GM12891 (cell line): Measurements from ENCODE around the gene HTRA3.

Experiments used
- POLR2AphosphoS5 ChIP-seq: IDR thresholded peaks from 2 replicates; pipeline ENCODE4 v1.6.1; 2011; ENCODE audit warnings: low read depth, low read length, control low read depth
- TAF1 ChIP-seq: IDR thresholded peaks from 2 replicates; pipeline ENCODE4 v1.6.1; 2011; ENCODE audit warnings: low read depth, low read length, control low read depth

DNA sequence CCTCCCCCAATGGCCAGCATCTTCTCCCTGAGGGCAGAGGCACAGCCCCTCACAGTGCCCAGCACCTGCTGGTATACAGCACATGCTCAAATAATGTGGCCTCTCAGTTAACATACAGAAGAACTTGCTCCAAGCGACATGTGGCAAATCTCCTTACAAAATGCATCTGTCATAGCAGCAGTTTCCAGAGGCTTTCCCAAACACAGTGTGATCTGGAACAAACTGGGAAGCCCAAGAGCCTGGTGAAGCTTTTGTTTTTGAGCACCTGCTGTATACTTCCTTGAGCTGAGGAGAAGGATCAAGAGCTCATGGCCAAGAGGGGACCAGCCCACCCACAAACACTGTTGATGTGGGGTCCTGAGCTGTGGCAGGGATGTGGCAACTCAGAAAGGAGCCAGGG is 34.8 kb upstream of the HTRA3 start:
- no peak for TF ChIP-seq TAF1
- no peak for TF ChIP-seq POLR2AphosphoS5
